Measurements from ENCODE around the gene SPTA1.

- TF ChIP-seq CTCF (conservative IDR thresholded peaks at IDR 0.05; ENCODE audit: low read length) (no peak), EZH2phosphoT487 (IDR thresholded peaks at IDR 0.05; ENCODE audit: borderline replicate concordance) (no peak)
Observed at GRCh38 chr1:158711098-158711497, 24.6 kb upstream of the SPTA1 start.
